ENCODE data around the gene IGSF21.

IGSF21 gene

GRCh38 chr1:18396247-18396980 is 288.8 kb downstream of the IGSF21 start:
- DNase-seq (ENCODE audit: extremely low read depth, low read depth), result no peak
- no peak overlapping the region for H3K4me3 ChIP-seq (replicated peaks; ENCODE audit: low read depth, low read length)
- no peak for TF ChIP-seq CTCF (IDR thresholded peaks at IDR 0.05; ENCODE audit: low read depth, low read length, missing control alignments)

DNA sequence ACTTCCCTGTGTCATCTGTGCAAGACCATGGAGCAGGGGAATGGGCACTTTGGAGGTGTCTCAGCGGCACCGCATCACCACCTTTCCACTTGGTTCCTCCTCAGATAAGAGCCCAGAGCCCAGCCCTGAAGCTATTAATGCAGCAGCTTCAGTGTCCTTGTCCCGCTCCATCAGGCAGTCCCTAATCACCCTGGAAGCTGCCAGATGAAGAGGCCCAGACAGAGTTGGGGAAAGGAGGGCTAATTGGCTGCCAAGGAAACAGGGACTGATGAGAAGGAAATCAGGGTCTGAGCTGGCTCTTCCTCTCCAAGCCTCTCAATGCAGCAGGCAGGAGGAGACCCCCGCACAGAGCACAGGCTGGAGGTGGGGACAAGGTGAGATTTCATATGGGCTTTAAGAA is 290.0 kb downstream of the IGSF21 start:
- H3K4me3 ChIP-seq (replicated peaks; ENCODE audit: low read depth, low read length), result no peak overlapping the region
- DNase-seq (ENCODE audit: extremely low read depth, low read depth), result no peak
- TF ChIP-seq CTCF (IDR thresholded peaks at IDR 0.05; ENCODE audit: low read depth, low read length, missing control alignments), result no peak

GRCh38 chr1:18398791-18399530 is 291.4 kb downstream of the IGSF21 start:
- no peak for DNase-seq (ENCODE audit: extremely low read depth, low read depth)
- no peak for TF ChIP-seq CTCF (IDR thresholded peaks at IDR 0.05; ENCODE audit: low read depth, low read length, missing control alignments)
- no peak overlapping the region for H3K4me3 ChIP-seq (replicated peaks; ENCODE audit: low read depth, low read length)

DNA sequence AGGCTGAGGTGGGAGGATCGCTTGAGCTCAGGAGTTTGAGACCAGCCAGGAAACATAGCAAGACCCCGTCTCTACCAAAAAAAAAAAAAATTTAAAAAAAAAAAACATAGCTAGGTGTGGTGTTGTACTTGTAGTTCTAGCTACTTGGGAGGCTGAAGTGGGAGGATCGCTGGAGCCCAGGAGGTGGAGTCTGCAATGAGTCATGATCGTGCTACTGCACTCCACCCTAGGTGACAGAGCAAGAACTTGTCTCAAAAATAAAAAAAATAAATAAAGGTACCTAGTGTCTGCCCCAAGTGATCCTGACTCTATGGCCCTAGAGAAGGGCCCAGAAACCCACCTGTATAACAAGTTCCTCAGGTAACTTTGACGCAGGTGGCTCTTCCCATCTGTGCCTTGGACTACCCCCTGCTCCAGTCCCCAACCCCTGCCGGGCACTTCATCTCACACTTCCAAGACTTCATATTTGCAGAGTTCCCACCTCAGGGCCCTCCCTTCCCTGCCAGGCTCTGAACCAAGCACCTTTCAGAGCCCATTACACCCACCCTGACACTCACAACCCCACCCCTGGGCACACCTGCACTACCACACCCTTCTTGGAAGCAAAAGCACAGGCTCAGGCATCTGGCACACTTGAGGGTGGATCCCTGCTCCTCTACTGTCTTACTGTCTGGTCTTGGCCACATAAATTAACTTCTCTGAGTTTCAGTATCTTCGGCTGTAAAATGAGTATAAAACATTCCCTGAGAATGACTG is 292.9 kb downstream of the IGSF21 start:
- H3K4me3 ChIP-seq (replicated peaks; ENCODE audit: low read depth, low read length), result no peak overlapping the region
- TF ChIP-seq CTCF (IDR thresholded peaks at IDR 0.05; ENCODE audit: low read depth, low read length, missing control alignments), result no peak
- DNase-seq (ENCODE audit: extremely low read depth, low read depth), result no peak

- TF ChIP-seq CTCF (IDR thresholded peaks at IDR 0.05; ENCODE audit: low read depth, low read length, missing control alignments), result no peak
- H3K4me3 ChIP-seq (replicated peaks; ENCODE audit: low read depth, low read length), result no peak overlapping the region
- no peak for DNase-seq (ENCODE audit: extremely low read depth, low read depth)
These were observed 294.3 kb downstream of the IGSF21 start for GRCh38 chr1:18401921-18402320.

- H3K4me3 ChIP-seq (replicated peaks; ENCODE audit: low read depth, low read length), result no peak overlapping the region
- DNase-seq (ENCODE audit: extremely low read depth, low read depth), result no peak
- no peak for TF ChIP-seq CTCF (IDR thresholded peaks at IDR 0.05; ENCODE audit: low read depth, low read length, missing control alignments)
These were observed 296.9 kb downstream of the IGSF21 start for GRCh38 chr1:18404460-18404859.

All from HFF-Myc (cell line).